Endometrial microvascular endothelial cells (primary cell): ENCODE results near the gene ST3GAL2. TPM values are rescaled to one million over a fixed set of nuclear protein-coding genes. Genes with fewer than 3 reads are reported as not detected.

Experiments used
- in situ Hi-C: cut with HindIII; loops from 2 replicates; pipeline ENCODE4 v1.10.0; 2017; ENCODE audit warnings: low sequenced_read_pairs, low pct_unique_long_range_greater_than_20kb; ENCODE audit errors: inconsistent ontology term
- total RNA-seq: library from RNA; depleted of rRNA; stranded (reverse); fragments of >200 nt; gene quantifications from one replicate; pipeline ENCODE4 v1.2.3, GENCODE V29; 2015; ENCODE audit errors: inconsistent ontology term

Gene ST3GAL2, protein sequence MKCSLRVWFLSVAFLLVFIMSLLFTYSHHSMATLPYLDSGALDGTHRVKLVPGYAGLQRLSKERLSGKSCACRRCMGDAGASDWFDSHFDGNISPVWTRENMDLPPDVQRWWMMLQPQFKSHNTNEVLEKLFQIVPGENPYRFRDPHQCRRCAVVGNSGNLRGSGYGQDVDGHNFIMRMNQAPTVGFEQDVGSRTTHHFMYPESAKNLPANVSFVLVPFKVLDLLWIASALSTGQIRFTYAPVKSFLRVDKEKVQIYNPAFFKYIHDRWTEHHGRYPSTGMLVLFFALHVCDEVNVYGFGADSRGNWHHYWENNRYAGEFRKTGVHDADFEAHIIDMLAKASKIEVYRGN
- 31.0 TPM for total RNA-seq

DNA sequence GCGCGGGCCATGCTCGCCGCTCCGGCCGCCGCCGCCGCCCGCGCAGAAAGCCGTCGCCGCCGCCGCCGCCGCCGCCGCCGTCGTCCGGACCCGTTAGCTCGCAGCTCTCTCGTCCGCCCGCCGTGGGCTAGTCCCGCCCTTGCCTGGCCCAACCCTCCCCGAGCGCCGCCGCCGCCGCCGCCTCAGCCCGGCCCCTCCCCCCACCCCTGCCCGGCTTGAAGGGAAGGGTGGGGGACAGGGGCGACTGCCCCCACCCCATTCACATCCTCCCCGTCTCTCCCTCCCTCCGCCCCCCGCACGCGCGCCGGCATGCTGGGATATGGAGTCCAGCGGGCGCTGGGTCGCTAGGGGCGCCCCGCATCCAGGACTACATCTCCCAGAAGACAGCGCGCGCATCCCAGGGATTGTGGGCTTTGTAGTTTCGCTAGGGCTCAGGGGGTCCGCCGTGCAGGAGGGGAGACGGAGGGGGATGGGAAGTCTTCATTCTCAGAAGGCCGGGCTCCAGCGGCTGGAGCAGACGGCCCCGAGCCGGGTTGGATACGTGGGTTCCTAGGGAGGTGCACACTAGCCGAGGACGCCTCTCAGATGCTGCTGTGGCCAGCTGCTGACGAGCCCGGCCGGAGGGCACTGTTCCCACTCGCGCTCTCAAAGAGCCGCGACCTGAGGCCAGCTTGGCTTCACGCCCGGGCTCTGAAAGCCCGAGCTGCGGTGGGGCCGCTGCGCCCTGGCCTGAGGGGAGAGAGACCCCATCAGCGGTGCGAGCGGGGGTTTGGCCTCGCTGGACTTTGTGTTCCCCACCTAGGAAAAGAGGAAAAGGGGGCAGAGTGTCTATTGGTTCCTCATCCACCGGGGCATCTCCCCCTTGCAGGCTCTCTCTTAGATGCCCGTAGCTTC lies at the start of gene ST3GAL2:
ST3GAL2 (minus strand) TSS at position 132 of the 894 bp plus-strand sequence. CDS start 40,570 bp downstream, outside the sequence.
- in situ Hi-C loops = no loop called here

DNA sequence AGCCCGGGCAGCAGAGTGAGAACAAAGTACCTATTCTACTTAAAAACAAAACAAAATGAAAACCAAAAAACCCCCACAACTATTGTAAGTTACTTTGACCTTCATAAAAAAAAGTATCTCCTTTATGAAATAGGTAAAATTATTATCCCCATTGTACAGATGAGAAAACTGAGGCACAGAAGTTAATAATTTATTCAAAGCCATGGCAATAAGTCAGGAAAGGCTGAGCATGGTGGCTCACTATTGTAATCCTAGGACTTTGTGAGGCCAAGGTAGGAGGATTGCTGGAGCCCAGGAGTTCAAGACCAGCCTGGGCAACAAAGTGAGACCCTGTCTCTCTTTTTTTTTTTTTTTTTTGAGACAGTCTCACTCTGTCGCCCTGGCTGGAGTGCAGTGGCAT lies 46.0 kb upstream of the ST3GAL2 start:
- in situ Hi-C loops = no loop called here

DNA sequence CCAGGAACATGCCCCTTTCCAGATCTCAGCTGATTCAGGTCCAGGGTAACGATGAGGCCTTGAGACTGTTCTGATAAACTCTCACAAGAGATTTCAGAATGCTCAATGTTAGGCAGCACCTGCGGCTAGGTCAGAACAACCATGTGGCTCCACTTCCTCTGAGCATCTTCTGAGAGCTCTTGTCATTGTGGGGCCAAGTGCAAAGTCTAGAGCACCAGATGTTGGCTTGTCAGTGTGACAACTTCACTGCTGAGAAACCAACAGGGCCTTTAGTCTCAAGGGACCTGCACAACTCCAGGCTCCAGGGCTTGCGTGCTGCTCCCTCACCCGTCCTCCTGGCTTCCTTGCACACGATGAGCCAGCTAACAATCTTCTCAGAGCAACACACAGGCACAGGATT lies 44.5 kb upstream of the ST3GAL2 start:
- in situ Hi-C loops = no loop called here

DNA sequence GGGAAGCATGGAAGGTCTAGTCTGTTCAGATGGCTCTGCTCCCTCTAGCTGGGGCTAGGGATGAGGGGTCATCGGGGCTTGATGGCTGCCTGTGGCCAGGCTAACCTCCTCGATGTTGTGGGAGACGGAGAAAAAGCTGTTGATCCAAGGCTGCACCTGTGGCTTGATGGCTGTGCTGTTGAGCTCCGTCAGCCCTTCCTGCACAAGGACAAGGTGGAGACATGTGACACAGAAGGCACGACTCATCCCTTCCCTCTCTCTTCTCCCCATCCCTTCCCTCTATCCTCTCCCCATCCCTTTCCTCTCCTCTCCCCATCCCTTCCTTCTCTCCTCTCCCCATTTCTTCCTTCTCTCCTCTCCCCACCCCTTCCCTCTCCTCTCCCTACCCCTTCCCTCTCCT lies 43.7 kb upstream of the ST3GAL2 start:
- in situ Hi-C loops = no loop called here

DNA sequence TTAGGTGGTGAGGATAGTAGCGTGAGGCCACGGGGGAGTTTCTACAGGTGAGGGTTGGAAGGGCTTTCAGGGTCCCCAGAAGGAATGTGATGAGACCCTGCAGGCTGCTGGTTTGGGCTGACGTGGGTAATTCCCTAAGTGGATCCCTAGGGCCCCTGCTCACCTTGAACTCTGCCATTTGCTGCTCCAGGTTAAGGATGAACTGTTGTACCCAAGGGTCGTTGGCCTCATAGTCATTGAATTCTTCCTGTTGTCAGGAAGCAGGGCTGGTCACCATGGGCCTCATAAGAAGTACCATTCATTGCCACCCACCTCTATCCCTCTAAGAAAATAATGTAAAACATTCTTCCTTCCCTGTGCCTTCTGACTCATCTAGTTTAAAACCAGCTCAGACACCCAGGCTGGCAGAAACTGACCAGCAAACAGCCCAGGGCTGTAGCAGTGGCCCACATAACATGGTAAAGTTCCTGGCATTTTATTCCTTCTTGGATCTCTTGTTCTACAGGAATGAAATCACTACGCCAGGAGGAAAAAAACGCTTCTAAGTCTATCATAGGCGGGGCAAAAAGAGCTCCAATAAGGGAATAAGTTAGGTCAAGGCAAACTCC lies 43.1 kb upstream of the ST3GAL2 start:
- in situ Hi-C loops = no loop called here

DNA sequence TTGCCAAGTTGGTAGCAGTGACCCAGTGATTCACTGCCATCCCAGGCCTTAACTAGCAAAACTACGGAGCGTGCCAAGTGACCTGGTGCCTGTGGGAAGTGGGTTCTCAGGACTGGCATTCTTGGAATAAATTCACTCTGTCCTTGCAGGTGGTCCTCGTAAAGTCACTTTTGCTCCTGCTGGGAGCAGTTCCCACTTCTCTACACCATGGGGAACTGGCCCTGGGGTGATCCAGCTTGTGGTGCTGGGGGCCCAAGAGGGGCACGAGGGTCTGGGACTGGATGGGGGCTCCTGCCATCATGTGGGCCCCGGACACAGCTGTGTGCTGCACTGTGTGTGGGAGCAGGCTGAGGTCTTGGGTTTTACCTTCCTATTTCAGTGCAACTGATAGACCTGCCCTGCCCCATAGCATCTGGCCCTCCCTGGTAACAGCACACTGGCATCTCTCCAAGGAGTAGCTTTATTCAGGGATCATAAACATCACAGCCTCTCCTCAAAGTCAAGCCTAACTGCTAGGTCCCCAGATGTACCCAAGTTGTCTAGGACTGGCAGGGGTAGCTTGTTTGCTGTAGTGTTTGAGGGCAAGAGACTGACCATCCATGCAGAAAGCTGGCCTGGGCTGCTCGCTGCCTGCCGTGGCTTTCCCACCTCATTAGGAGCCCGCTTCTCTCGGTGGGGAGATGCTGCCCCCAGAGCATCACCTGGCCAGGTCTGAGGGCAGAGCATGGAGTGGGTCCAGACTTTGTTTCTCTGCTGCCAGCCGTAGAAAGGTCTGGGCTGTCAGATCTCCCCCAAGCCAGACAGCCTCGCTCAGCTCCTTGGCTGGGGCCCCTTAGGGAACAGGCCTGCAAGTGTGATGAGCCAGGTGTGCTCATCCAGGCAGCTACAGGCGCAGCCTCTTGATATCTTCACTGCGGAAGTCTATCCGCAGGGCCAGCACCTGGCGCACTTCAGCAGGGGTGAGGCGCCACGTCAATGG lies 41.5 kb upstream of the ST3GAL2 start:
- in situ Hi-C loops = no loop called here

DNA sequence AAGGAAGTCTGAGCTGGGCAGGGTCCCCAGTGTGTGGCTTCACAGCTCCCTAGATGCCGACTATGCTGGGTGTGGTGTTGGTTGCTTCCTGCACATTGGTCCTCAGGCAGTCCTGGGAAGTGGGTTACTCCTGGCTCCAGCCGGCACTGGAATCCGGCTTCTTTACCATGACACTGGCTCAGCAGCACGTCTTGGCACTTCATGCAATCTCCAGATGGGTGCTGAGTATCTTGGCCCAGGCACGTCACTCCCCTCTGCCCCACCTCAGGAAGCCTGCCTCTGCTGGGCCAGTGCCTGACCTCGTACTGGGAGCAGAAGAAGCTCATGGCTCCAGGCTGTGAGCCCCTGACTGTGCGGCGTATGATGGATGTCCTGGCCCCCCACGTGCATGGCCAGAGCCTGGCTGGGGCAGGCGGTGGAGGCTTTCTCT lies 40.0 kb upstream of the ST3GAL2 start:
- in situ Hi-C loops = no loop called here

DNA sequence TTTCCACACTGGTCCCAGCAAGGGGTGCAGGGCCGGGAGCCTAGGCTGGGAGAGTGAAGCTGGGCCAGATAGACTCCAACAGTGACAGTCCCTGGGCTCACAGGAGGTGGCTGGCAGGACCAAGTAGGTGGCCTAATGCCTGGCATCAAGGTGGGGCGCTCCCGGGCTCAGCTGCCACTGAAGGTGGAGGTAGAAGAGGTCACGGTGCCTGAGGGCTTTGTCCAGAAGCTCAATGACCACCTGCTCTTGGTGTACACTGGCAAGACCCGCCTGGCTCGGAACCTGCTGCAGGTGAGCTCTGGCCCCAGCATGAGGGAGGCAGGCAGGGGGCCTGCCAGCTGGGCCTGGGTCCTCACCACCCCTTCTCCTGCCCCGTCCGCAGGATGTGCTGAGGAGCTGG lies 39.3 kb upstream of the ST3GAL2 start:
- in situ Hi-C loops = no loop called here

DNA sequence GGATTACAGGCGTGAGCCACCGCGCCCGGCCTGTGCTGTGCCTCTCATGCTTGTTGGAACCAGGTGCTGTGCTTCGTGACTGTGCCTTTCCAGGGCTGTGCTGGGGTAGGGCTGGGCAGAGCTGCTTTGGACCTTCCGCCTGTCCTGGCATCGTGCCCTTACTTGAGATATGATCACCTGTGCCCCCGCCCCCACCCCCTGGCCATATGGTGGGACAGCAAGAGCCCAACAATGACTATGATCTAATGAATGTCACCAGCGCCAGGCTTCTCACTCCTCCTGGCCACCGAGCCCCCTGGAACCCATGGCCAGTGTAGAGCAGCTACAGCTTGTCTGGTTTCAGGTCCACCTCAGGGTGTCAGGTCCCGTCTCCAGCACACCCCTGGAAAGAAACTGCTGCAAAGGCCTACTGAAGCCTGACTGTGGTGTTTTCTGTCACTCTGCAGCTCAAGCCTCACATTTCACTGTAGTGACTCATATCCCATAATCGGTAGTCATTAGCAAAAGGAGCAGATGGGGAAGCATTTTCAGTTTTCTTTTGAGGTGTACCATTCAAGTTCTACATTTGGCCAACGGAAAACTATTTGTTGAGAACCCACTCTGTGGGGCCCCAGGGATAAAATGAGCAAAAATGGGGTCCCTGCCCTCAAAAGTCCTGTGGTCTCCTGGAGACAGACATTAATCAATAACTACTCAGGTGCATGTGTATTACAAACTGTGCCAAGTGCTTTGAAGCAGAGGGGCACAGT lies 37.5 kb upstream of the ST3GAL2 start:
- in situ Hi-C loops = no loop called here

DNA sequence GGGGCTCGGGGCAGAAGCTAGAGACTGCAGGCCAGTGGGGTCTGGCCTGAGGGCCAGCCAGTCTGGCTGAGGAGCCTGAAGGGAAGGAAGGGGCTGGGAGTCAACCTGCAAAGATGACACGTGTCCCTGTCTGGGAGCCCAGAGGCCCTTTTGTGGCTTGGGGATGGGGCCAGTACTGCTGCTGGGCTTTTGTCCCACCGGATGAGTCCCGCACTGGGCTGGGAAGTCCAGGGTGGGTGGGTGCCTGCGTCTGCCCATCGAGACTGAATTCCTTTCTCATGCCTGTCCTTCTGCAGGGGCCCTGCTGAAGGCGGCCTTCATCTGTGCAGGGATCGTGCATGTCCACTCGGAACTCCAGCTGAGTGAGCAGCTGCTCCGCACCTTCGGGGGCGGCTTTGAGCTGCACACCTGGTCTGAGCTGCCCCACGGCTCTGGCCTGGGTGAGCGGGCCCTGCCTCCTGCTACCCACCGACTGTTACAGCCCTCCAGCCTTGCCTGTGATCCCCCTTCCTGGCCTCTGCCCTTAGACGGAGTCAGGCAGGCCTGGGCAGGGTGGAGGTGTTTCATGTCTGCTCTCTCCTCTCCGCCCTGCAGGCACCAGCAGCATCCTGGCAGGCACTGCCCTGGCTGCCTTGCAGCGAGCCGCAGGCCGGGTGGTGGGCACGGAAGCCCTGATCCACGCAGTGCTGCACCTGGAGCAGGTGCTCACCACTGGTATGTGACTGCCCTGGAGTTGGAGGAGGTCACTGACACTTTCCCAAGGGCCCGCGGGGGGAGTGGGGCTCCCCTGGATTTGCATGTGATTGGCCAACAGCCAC lies 36.4 kb upstream of the ST3GAL2 start:
- in situ Hi-C loops = no loop called here

DNA sequence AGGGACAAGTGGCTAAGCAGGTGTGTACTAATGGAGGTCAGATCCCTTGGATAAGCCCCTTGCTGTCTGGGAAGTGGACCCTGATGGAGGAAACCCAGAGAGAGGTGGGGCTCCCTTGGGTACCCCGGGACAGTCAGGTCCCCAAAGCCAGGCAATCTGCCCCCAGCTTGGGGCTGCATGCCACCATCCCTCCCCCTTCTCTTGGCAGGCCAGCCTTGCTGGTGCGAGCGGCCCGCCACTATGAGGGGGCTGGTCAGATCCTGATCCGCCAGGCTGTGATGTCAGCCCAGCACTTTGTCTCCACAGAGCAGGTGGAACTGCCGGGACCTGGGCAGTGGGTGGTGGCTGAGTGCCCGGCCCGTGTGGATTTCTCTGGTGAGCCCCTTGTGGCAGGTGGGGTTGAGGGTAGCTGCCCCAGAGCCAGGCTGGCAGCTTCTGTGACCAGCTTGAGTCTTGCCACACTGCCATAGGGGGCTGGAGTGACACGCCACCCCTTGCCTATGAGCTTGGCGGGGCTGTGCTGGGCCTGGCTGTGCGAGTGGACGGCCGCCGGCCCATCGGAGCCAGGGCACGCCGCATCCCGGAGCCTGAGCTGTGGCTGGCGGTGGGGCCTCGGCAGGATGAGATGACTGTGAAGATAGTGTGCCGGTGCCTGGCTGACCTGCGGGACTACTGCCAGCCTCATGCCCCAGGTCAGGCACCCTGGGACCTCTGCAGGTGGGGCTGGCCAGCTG lies 35.6 kb upstream of the ST3GAL2 start:
- in situ Hi-C loops = no loop called here

DNA sequence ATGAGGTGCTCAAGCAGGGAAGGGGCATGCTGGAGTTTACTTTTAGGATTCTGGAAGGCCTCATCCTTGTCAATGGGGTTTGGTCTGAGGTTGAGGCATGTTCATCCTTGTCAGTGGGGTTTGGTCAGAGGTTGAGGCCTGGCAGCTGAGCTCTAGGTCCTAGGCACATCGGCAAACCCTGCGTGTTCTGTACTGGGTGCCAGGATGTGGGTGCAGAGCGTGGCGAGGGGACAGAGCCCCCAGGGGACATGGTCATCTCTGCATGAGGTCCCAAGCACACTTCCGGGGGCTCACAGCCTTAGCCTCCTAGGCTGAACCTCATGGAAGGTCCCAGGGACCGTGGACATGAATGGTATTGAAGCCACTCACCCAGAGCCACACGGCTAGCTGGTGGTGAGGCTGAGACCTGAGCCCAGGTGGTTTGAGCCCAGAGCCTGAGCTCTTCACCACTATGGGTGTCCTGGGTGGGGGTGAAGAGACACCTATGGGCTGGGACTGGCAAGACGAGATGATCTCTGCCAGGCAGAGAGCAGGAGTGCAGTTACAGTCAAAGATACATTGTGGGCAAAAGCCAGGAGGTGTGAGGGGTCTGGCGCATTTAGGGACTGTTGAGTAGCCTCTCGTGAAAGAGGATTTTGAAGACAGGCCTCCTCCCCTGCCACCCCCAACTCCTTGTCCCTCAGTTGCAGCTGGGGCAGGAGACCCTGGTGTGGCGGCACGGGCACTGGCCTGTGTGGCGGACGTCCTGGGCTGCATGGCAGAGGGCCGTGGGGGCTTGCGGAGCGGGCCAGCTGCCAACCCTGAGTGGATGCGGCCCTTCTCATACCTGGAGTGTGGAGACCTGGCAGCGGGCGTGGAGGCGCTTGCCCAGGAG lies 34.8 kb upstream of the ST3GAL2 start:
- in situ Hi-C loops = no loop called here

DNA sequence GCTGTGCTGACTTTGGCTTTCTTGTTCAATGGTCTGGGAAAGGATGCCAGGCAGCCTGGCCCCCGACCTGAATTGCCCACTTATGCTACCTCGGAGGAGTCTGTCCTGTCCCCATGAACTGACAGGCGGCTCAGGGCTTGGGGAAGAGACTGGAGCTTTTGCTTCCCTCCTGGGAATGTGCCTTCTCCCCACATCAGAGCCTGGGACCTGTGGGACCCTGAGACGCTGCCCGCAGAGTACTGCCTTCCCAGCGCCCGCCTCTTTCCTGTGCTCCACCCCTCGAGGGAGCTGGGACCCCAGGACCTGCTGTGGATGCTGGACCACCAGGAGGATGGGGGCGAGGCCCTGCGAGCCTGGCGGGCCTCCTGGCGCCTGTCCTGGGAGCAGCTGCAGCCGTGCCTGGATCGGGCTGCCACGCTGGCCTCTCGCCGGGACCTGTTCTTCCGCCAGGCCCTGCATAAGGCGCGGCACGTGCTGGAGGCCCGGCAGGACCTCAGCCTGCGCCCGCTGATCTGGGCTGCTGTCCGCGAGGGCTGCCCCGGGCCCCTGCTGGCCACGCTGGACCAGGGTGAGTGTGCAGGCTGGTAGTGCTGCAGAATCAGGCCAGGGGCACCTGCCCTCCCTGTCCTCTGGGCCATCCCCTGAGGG lies 34.0 kb upstream of the ST3GAL2 start:
- in situ Hi-C loops = no loop called here

DNA sequence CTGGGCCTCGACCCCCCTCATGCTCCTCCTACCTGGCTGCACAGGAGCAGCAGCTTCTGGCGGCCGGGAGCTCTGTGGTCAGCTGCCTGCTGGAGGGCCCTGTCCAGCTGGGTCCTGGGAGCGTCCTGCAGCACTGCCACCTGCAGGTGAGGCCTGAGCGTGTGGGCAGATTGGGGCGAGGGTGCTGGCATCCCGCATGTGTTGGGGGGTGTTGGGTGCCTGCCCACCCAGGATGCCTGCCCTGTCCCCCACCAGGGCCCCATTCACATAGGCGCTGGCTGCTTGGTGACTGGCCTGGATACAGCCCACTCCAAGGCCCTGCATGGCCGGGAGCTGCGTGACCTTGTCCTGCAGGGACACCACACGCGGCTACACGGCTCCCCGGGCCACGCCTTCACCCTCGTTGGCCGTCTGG lies 32.0 kb upstream of the ST3GAL2 start:
- in situ Hi-C loops = no loop called here
